ENCODE results near the gene MPC1L. TPM values are rescaled to one million over a fixed set of nuclear protein-coding genes. Genes with fewer than 3 reads are reported as not detected.
"Not testable (repeated sequence)": the region's sequence is repeated elsewhere in the genome, so short reads cannot be mapped to it uniquely, and the experiment has no call there.

The MPC1L gene
- total RNA-seq = not detected

DNA sequence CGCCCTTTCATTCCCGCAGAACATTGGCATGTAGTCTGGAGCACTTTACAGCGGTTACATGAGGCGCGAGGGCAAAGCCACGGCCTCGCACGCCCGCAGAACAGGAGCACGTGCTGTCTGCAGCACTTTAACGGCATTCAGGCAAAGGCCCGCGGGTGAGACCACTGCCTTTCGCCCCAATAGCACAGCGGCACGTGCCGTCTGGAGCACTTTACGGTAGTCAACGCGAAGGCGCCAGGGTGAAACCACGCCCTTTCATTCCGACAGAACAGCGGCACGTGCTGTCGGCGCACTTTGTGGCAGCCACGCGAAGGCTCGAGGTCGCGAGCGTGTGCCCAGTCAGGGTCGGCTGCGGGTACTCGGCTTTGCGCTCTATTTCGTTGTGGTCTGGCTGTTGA is at the start of gene MPC1L:
TSS of gene MPC1L (plus strand) at position 290 of the 398 bp plus-strand sequence. CDS start 138 bp downstream, outside the sequence.
- Mint-ChIP-seq H3K36me3 (ENCODE audit: low read depth) (no peaks in the 10 kb centered on the region), H3K27me3 (no peaks in the 10 kb centered on the region), H3K9me3 (ENCODE audit: low read depth) (no peaks in the 10 kb centered on the region), H3K27ac (no peak within 1 kb of the TSS), H3K4me1 (no peaks in the 10 kb centered on the region), H3K4me3 (no peak within 1 kb of the TSS)
- ATAC-seq = no peak
- DNase-seq = no peak
- CTCF ChIA-PET = no interaction called here
- intact Hi-C loops (cut with DNase I, micrococcal nuclease) = no loop called here
- POLR2A ChIA-PET = no interaction called here

DNA sequence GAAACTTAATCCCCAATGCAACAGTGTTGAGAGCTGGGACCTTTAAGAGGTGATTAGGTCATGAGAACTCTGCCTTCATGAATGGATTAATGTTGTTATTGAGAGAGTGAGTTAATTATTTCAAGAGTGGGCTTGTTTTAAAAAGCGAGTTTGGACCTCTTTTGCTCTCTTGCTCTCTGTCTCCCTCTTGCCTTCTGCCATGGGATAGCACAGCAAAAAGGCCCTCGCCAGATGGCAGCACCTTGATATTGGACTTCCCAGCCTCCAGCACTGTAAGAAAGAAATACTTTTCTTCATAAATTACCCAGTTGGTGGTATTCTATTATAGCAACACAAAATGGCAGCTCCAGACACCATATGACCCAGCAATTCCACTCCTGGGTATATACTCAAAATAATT is 49.5 kb upstream of the MPC1L start:
- Mint-ChIP-seq H3K4me1 (peaks cover 17% of the 10 kb centered on the region), H3K36me3 (ENCODE audit: low read depth) (no peaks in the 10 kb centered on the region), H3K27me3 (no peaks in the 10 kb centered on the region), H3K4me3 (no peak overlapping the region), H3K27ac (no peak overlapping the region), H3K9me3 (ENCODE audit: low read depth) (no peaks in the 10 kb centered on the region)
- intact Hi-C loops (cut with DNase I, micrococcal nuclease) = no loop called here
- ATAC-seq = peak; percentile 62
- POLR2A ChIA-PET = no interaction called here
- CTCF ChIA-PET = interaction anchor here (0.6 to 1.3 kb wide), 4 partner anchors 16 to 1090 kb away, joined by 3 to 4 read pairs (median 4); no protein-coding TSS in a partner anchor
- DNase-seq = peak; percentile 56

DNA sequence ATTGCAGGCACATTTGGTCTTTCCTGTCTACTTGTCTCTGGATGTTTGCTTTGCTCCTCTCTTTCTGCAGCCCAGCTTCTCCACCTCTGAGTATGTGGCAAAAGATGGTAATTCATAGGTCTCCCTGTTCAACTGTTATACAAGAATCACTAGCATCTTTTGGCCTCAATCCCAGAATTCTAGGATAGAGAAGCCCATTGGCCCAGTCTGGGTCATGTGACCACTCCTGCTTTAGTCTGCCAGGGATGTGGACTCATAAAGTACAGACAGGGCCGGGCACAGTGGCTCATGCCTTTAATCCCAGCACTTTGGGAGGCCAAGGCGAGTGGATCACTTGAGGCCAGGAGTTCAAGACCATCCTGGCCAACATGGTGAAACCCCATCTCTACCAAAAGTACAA is 47.8 kb upstream of the MPC1L start:
- POLR2A ChIA-PET; H3K27ac Mint-ChIP-seq; H3K36me3 Mint-ChIP-seq (ENCODE audit: low read depth); intact Hi-C loops (cut with DNase I, micrococcal nuclease); H3K4me3 Mint-ChIP-seq; DNase-seq; H3K9me3 Mint-ChIP-seq (ENCODE audit: low read depth); ATAC-seq; H3K27me3 Mint-ChIP-seq: not testable (repeated sequence)
- H3K4me1 Mint-ChIP-seq = peaks cover 15% of the 10 kb centered on the region
- CTCF ChIA-PET = interaction anchor here (0.6 to 1.1 kb wide), 3 partner anchors 32 to 219 kb away, joined by 3 to 6 read pairs (median 3); no protein-coding TSS in a partner anchor

DNA sequence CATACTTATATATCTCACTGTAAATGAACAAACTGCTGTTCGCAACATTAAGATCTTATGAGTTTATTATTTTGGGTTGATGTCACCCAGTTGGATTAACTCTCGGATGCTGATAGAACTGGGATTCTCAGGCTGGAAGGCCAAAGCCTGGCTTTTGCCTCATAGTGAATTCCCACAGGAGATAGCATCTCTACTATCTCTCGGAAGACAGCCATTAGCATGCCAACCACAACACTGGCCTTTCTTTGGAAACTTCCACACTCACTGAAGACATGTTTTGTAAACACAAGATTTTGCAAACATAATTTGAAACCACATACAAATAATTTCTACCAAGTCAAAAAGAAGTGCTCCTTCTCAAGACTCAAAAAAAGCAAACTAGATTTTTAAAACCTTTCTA is 46.9 kb upstream of the MPC1L start:
- Mint-ChIP-seq H3K4me3 (no peak overlapping the region), H3K27me3 (no peaks in the 10 kb centered on the region), H3K9me3 (ENCODE audit: low read depth) (no peaks in the 10 kb centered on the region), H3K36me3 (ENCODE audit: low read depth) (no peaks in the 10 kb centered on the region), H3K4me1 (peaks cover 7% of the 10 kb centered on the region), H3K27ac (no peak overlapping the region)
- DNase-seq = no peak
- POLR2A ChIA-PET = no interaction called here
- intact Hi-C loops (cut with DNase I, micrococcal nuclease) = no loop called here
- CTCF ChIA-PET = interaction anchor here (0.6 to 1.1 kb wide), 3 partner anchors 32 to 218 kb away, joined by 3 to 6 read pairs (median 3); no protein-coding TSS in a partner anchor
- no peak for ATAC-seq

DNA sequence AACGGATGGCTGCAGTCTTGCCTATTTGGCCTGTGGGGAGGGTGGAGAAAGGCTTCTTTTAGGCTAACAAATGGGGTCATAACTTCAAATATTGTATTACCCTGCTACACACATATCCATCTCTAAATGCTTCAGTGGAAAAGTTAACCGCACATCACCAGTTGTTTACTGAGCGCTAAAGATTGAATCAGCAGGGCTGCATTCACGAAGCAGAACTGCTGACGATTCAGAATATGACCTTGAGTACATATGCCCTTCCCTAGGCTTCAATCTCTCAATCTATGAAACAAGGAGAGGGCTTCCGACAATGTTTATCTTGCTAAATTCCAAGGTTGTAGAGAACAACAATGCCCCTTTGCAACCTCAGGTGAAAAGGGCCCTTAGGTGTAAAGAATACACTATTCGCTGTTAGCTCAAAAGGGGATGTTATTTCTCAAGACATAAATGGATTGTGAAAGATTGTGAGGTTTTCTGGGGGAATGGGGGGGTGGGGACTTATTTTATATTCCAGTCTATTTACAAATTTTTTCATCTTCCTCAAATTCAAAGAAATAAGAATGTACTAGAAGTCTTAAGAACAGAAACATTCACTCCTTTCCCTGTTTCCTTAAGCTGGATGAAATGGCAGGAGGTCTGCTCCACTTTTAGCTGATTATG is 45.1 kb upstream of the MPC1L start:
- DNase-seq (no peak), ATAC-seq (no peak)
- intact Hi-C loops (cut with DNase I, micrococcal nuclease) = no loop called here
- H3K27ac Mint-ChIP-seq = no peak overlapping the region
- H3K4me3 Mint-ChIP-seq = no peak overlapping the region
- CTCF ChIA-PET = no interaction called here
- POLR2A ChIA-PET = no interaction called here
- no peaks in the 10 kb centered on the region for H3K27me3 Mint-ChIP-seq
- H3K9me3 Mint-ChIP-seq (ENCODE audit: low read depth) = no peaks in the 10 kb centered on the region
- H3K4me1 Mint-ChIP-seq = peaks cover 18% of the 10 kb centered on the region
- no peaks in the 10 kb centered on the region for H3K36me3 Mint-ChIP-seq (ENCODE audit: low read depth)

DNA sequence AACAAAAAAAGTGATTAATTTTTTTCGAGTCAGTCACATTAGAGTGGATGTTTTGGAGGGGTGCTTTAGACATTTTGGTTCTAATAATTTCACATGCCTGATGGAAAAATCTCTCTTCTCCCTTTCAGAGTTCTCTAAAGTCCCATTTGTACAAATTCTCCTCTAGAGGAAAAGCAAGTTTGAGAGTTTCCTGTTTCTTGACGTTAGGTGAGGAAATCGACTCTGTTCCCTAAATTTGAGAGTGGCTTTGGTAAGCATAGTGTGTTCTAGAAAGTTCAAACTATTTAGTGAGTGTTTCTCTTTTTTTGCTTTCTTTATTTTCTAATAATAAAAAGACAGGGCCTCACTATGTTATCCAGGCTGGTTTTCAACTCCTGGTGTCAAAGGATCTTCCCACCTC is 44.1 kb upstream of the MPC1L start:
- no peak overlapping the region for H3K27ac Mint-ChIP-seq

DNA sequence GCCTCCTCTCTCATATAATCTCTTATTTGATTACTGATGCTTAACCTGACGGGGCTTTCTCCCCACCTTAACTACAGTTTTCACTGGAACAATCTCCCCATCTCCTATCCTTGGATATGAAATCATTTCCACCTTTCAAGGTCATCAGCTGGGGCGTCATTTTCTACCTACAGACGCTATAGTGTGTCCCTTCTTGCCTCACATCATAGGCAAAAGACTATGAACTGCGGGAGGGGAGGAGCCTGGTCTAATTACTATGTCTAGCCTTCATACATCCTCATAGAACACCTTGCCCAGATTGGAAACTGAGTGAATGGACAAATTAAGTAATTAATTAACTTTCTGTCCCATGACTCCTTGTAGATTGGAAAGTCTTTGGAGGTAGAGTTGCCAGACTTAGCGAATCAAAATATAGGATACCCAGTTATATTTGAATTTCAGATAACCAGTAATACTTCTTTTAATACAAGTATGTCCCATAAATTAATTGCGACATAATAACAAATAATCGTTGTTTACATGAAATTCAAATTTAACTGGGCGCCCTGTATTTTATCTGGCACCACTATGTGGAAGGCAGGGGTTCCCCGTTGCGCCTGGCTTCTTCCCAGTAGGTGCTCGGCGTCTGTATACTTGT is 43.2 kb upstream of the MPC1L start:
- peak; percentile 47 for ATAC-seq
- POLR2A ChIA-PET = interaction anchor here (2.0 kb wide), 1 partner anchor 10 kb away, joined by 11 read pairs; no protein-coding TSS in a partner anchor
- intact Hi-C loops (cut with DNase I, micrococcal nuclease) = loop anchor here (1.0 to 10.0 kb wide), 10 partner anchors 9 to 1775 kb away; partner anchors contain the start of genes CXorf38 (in 1 of the 2), DDX3X (in 1 of the 2), MED14 (in 1 of the 2) and MID1IP1 (in 1 of the 2)

More for the DNA sequence above, 44.1 kb upstream of the MPC1L start:
- ChIA-PET CTCF (no interaction called here), POLR2A (no interaction called here)
- H3K4me1 Mint-ChIP-seq = peaks cover 24% of the 10 kb centered on the region
- ATAC-seq (no peak), DNase-seq (no peak)
- no peaks in the 10 kb centered on the region for H3K36me3 Mint-ChIP-seq (ENCODE audit: low read depth)
- no peaks in the 10 kb centered on the region for H3K9me3 Mint-ChIP-seq (ENCODE audit: low read depth)
- intact Hi-C loops (cut with DNase I, micrococcal nuclease) = no loop called here
- no peak overlapping the region for H3K4me3 Mint-ChIP-seq
- no peaks in the 10 kb centered on the region for H3K27me3 Mint-ChIP-seq

DNA sequence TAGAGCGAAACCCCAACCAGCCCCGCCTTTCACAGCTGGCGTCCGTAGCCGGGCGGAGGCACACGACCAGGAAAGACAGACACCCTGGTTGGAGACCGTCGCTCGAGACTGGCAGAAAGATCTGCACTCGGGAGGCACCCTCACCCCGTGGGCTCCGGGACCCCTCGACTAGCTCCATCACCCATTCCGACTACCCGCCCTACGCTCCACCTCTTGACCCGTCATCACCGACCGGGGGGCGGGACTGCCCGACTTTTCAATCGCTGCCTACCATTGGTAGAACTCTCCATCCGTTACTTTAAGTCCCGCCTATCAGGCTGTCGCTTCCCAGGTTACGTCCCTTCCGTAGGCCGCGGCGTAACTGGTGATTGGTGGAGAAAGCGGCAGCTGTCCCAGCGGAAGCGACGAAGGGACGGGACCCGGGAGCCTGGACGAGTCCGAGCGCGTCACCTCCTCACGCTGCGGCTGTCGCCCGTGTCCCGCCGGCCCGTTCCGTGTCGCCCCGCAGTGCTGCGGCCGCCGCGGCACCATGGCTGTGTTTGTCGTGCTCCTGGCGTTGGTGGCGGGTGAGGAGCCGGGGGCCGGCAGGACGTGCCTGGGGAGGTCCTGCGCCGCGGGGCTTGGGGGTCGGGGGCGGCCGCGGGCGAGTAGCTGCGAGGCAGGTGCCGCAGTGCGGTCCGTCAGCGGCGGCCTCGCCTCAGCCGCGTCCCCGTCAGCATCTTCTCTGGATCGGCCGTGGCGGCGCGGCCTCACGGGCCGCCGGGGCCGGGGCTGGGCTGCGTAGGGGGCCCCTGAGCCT is 42.5 kb upstream of the MPC1L start, which contains the start of gene ATP6AP2:
TSS of gene ATP6AP2 (plus strand) at position 434 of the 799 bp plus-strand sequence. CDS start at position 530, 96 bp downstream.
- intact Hi-C loops (cut with DNase I, micrococcal nuclease) = loop anchor here (1.0 to 10.0 kb wide), 10 partner anchors 9 to 1776 kb away; partner anchors contain the start of genes CXorf38 (in 1 of the 2), DDX3X (in 1 of the 2), MED14 (in 1 of the 2) and MID1IP1 (in 1 of the 2)
- Mint-ChIP-seq H3K36me3 (ENCODE audit: low read depth) (no peaks in the 10 kb centered on the region), H3K27ac (peak within 1 kb of the TSS; percentile 86), H3K4me3 (peak within 1 kb of the TSS; percentile 77), H3K9me3 (ENCODE audit: low read depth) (no peaks in the 10 kb centered on the region), H3K4me1 (peaks cover 29% of the 10 kb centered on the region), H3K27me3 (no peaks in the 10 kb centered on the region)
- ChIA-PET POLR2A (interaction anchor here (0.6 to 2.0 kb wide), 2 partner anchors 9 to 471 kb away, joined by 3 to 11 read pairs; no protein-coding TSS in a partner anchor), CTCF (interaction anchor here (0.6 to 1.8 kb wide), 4 partner anchors 9 to 37 kb away, joined by 3 to 6 read pairs (median 3); no protein-coding TSS in a partner anchor)
- peak; percentile 98 for ATAC-seq
- peak; percentile 94 for DNase-seq

More for the DNA sequence above, 43.2 kb upstream of the MPC1L start:
- peaks cover 26% of the 10 kb centered on the region for H3K4me1 Mint-ChIP-seq
- no peaks in the 10 kb centered on the region for H3K9me3 Mint-ChIP-seq (ENCODE audit: low read depth)
- CTCF ChIA-PET = interaction anchor here (0.7 to 1.8 kb wide), 3 partner anchors 8 to 36 kb away, joined by 3 to 6 read pairs (median 3); no protein-coding TSS in a partner anchor
- no peak for DNase-seq
- H3K27me3 Mint-ChIP-seq = no peaks in the 10 kb centered on the region
- H3K36me3 Mint-ChIP-seq (ENCODE audit: low read depth) = no peaks in the 10 kb centered on the region
- peak overlapping the region; percentile 86 for H3K27ac Mint-ChIP-seq
- peak overlapping the region; percentile 77 for H3K4me3 Mint-ChIP-seq

DNA sequence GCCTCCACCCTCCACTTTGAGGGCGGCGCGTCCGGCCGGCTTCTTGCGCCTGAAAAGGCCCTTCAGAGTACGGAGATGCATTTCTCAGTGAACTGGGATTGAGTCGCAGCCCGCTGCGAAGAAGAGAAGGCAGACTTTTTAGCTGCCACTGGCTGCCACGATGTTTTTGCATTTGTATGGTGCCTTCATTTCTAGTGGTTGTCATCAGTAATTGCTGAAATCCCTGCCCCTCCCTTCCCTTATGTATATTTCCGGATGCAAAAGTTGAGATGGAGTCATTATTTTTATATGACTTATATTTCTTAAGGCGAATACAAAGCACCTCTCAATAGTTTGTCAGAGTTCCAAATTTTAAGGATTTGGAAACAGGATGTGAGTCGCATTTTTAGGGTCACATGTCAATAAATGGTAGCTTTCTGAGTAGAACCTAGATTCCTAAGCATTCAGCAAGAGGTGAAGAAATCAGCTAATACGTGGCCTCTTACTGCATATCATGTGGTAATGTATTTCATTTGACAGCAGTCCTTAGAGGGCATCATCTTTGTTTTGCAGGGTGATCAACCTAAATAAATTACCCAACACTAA is 41.8 kb upstream of the MPC1L start:
- intact Hi-C loops (cut with DNase I, micrococcal nuclease) = loop anchor here (1.0 to 10.0 kb wide), 6 partner anchors 8 to 1777 kb away; partner anchors contain the start of genes DDX3X (in 1 of the 2) and MID1IP1 (in 1 of the 2)
- no peaks in the 10 kb centered on the region for H3K27me3 Mint-ChIP-seq
- DNase-seq = peak; percentile 30

DNA sequence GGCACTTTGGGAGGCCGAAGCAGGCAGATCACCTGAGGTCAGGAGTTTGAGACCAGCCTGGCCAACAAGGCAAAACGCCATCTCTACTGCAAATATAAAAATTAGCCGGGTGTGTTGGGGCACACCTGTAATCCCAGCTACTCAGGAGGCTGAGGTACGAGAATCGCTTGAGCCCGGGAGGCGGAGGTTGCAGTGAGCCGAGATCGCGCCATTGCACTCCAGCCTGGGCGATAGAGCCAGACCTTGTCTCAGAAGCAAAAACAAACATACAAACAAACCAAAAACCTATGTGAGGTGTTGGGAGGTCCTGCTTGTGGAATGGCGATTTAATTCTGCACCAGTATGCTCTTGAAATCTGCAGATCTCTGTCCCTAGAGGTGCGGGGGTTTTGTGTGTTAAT is 41.0 kb upstream of the MPC1L start:
- peak overlapping the region; percentile 77 for H3K4me3 Mint-ChIP-seq
- H3K36me3 Mint-ChIP-seq (ENCODE audit: low read depth); H3K27me3 Mint-ChIP-seq; H3K9me3 Mint-ChIP-seq (ENCODE audit: low read depth); POLR2A ChIA-PET; ATAC-seq; H3K27ac Mint-ChIP-seq; CTCF ChIA-PET; DNase-seq: not testable (repeated sequence)
- peaks cover 33% of the 10 kb centered on the region for H3K4me1 Mint-ChIP-seq
- intact Hi-C loops (cut with DNase I, micrococcal nuclease) = loop anchor here in 1 of 2 experiments (5.0 to 10.0 kb wide), 3 partner anchors 533 to 1777 kb away; partner anchors contain the start of genes DDX3X and MID1IP1

More for the DNA sequence above, 41.8 kb upstream of the MPC1L start:
- CTCF ChIA-PET = interaction anchor here (1.8 kb wide), 1 partner anchor 38 kb away, joined by 6 read pairs; no protein-coding TSS in a partner anchor
- no peak for ATAC-seq
- POLR2A ChIA-PET = interaction anchor here (0.6 to 2.0 kb wide), 2 partner anchors 8 to 471 kb away, joined by 3 to 11 read pairs; no protein-coding TSS in a partner anchor
- peaks cover 32% of the 10 kb centered on the region for H3K4me1 Mint-ChIP-seq
- H3K36me3 Mint-ChIP-seq (ENCODE audit: low read depth) = no peaks in the 10 kb centered on the region
- H3K4me3 Mint-ChIP-seq = peak overlapping the region; percentile 77
- no peaks in the 10 kb centered on the region for H3K9me3 Mint-ChIP-seq (ENCODE audit: low read depth)
- peak overlapping the region; percentile 65 for H3K27ac Mint-ChIP-seq

Measured in activated CD4-positive, alpha-beta T cell treated with anti-CD3 and anti-CD28 coated beads for 36 hours (primary cell).